Stimulated activated CD4-positive, alpha-beta T cell treated with anti-CD3 and anti-CD28 coated beads, Interleukin-1b, Interleukin-23, amount 100 ng/mL, for 1 hour (primary cell): ENCODE measurements around the gene PVALEF.

Experiments used
- DNase-seq, 2 donors: peaks; one replicate each; pipeline ENCODE4 v3.0.0-alpha.2; 2020; ENCODE audit warnings: low read depth in 2 of 2

PVALEF gene

GRCh38 chr17:81182596-81182995 is 17.3 kb downstream of the PVALEF start:
- no peak for DNase-seq

GRCh38 chr17:81183316-81183715 is 18.0 kb downstream of the PVALEF start:
- no peak for DNase-seq

GRCh38 chr17:81183807-81184206 is 18.5 kb downstream of the PVALEF start:
- no peak for DNase-seq

- DNase-seq = no peak
These were observed 19.2 kb downstream of the PVALEF start for GRCh38 chr17:81184555-81184954.

GRCh38 chr17:81186203-81186602 is 20.9 kb downstream of the PVALEF start:
- no peak for DNase-seq

- DNase-seq = no peak
These were observed 21.8 kb downstream of the PVALEF start for GRCh38 chr17:81187120-81187519.

- DNase-seq = no peak
These were observed 22.5 kb downstream of the PVALEF start for GRCh38 chr17:81187586-81188490.

GRCh38 chr17:81188491-81188840 is 23.2 kb downstream of the PVALEF start:
- no peak for DNase-seq

- no peak for DNase-seq
These were observed 23.7 kb downstream of the PVALEF start for GRCh38 chr17:81189016-81189415.

- DNase-seq = no peak
These were observed 24.6 kb downstream of the PVALEF start for GRCh38 chr17:81189670-81190530.

GRCh38 chr17:81190591-81190990 is 25.3 kb downstream of the PVALEF start:
- DNase-seq = no peak

GRCh38 chr17:81191116-81191515 is 25.8 kb downstream of the PVALEF start:
- DNase-seq = no peak

- DNase-seq = no peak
These were observed 26.3 kb downstream of the PVALEF start for GRCh38 chr17:81191646-81192045.

- DNase-seq = no peak
These were observed 27.2 kb downstream of the PVALEF start for GRCh38 chr17:81192386-81193050.

GRCh38 chr17:81193051-81193410 is 27.7 kb downstream of the PVALEF start:
- no peak for DNase-seq

GRCh38 chr17:81193470-81194224 is 28.3 kb downstream of the PVALEF start:
- no peak for DNase-seq

- DNase-seq = no peak
These were observed 29.0 kb downstream of the PVALEF start for GRCh38 chr17:81194225-81194760.

- DNase-seq = no peak
These were observed 29.9 kb downstream of the PVALEF start for GRCh38 chr17:81194941-81195901.

GRCh38 chr17:81195941-81196495 is 30.7 kb downstream of the PVALEF start:
- no peak for DNase-seq
